Stimulated activated CD8-positive, alpha-beta memory T cell treated with anti-CD3 and anti-CD28 coated beads, Interleukin-12 subunit alpha, Interleukin-12 subunit beta, amount 100 ng/mL, for 4 hours (primary cell): ENCODE data around the gene ILDR1.

ENCODE experiments used
- DNase-seq: peaks from one replicate; pipeline ENCODE4 v3.0.0-alpha.2; 2020; ENCODE audit warnings: low read depth

ILDR1 gene

GRCh38 chr3:122014741-122015140 lies 7.3 kb downstream of the ILDR1 start:
- no peak for DNase-seq

DNA sequence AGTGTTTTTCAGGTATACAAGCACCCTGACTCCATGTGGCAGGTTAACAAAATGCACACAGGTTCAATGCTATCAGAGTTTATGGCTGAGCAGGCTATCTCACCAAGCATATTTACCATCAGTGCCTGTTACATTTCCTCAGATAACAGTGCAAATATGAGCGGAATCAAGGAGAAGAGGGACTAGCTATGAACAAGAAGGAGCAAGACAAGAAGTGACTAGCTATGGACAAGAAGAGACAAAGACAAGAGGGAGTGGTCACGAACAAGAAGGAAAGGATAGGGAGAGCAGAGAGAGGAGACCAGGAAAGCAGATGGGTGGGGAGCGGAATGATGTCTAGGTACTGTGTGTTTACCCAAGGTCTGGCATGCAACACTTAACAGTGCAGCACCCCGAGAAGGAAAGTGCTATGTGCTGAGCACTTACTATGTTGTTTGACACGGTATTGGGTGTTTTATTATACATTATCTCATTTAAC lies 8.6 kb downstream of the ILDR1 start:
- DNase-seq = no peak

- no peak for DNase-seq
Observed at GRCh38 chr3:122012821-122013220, 9.2 kb downstream of the ILDR1 start.

DNA sequence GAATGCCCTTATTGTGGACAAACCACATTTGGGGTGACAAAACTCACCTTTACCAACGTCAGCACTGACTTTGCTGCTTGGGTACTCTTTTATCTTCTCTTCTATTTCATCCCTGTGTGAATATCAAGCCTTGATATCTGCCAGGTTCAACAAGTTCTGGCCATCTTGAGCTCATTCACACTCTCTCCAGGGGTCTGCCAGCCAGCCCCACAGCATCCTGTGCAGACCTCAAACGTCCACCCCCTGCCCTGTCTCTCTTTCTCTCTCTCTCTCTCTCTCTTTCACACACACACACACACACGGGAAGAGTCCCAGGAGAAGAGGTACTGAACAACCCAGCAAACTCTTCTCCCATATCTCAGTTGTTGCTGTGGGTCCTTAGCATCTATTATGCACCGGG lies 10.7 kb downstream of the ILDR1 start:
- DNase-seq = no peak

GRCh38 chr3:122010506-122010905 lies 11.5 kb downstream of the ILDR1 start:
- no peak for DNase-seq

DNA sequence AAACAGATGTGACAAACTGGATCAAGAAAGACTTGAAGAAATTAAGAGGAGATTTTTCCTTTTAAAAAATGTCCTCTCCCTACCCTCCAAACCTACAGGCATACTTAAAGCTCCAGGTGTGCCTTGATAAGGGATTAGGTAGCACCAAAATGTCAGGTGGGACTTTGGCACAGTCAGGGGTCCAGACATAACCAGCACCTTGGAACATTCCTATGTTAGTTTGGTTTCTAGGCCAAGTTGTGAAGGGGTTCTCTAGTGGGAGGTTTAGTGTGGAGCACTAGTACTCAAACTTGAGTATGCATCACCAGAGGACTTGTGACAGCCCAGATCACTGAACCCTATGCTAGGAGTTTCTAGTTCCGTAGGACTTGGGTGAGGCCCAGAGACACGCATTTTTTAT lies 13.9 kb downstream of the ILDR1 start:
- no peak for DNase-seq

GRCh38 chr3:122006267-122006666 lies 15.8 kb downstream of the ILDR1 start:
- no peak for DNase-seq

DNA sequence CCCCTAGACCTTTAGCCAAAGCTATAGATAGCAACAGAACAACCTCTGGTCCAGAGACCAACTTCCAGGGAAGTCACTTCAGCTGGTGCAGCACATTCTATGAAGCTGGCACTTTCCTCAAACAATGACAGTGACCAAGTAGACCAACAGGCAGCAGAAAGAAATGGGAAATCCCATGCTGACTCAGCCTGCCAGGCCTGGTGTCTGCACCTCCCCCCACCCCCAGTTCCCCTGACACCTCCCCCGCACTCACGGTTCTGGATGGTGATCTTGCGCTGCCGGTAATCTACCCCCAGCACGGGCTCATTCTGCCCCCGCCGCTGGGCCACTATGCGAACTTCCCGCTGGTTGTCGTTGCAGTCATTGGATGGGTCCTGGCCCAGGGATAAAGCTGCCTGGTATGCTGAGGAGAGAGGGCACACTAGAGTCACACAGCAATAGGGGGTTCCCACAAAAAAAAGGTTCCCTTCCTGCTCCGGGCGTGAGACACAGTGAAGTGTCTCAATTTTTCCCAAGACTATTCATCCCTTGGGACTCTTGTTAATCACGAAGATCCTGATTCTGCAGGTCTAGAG lies 17.0 kb downstream of the ILDR1 start:
- DNase-seq = no peak

- no peak for DNase-seq
Observed at GRCh38 chr3:122004107-122004506, 17.9 kb downstream of the ILDR1 start.

DNA sequence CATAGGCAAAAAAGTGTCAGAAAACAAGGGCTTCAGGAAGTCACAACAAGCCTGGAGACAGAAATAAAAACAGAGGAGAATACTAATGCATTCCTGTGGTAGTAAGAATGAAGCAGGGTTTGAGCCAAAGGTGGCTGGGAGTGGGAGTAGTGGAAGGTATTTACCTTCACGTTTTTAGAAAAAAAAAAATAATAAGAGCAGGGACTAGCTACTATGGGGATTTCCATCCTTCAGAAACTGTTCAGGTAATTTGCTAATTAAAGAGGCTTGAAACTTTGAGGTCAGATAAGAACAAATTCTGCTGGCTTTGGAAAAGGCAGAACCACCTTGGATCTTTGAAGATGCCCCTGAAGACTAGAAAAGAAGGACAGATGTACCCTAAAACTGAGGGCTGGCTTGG lies 18.4 kb downstream of the ILDR1 start:
- DNase-seq = no peak

- no peak for DNase-seq
Observed at GRCh38 chr3:122003112-122003511, 18.9 kb downstream of the ILDR1 start.

- DNase-seq = no peak
Observed at GRCh38 chr3:122002611-122003010, 19.4 kb downstream of the ILDR1 start.

DNA sequence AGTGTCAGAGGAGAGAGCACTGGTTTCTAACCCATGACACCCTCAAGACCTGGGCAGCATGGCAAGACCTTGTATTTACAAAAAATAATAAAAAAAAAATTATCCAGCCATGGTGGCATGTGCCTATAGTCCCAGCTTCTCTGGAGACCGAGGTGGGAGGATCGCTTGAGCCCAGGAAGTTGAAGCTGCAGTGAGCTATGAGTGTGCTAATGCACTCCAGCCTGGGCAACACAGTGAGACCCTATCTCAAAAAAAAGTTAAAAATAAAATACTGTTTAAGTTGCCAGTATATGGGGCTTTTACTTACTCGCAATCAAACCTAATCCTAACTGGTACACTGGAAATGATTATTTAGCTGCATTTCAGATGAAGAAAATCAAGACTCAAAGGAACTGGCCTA lies 20.2 kb downstream of the ILDR1 start:
- DNase-seq = no peak

DNA sequence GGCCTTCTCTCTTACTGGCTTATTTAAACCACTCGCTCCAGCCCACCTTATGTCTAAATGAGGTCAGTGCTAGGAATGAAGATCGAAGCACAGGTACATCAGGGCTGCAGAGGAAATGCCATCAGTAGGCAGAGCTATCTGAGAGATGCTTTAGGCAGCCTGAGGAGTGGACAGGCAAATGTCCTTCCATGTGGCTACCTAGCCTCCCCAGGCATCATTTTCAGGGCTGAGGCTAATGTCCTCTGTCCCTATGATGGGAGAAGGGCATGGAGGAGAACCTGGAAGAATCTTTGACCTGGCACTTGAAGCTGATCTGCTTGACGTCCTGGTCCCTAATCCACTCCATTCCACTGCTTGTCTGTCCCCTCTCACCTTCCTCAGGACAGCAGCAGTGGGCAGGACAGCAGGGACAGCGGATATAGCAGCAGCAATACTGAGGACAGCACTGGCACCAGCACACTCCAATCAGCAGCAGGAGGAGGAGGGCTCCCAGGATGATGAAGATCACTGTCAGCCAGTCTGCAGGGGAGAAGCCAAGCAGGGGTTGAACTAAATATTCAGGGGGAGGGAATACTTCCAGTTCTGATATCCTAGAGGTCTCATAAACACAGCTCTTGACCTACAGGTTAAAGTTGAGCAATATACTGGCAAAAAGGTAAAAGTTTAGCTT lies 21.0 kb downstream of the ILDR1 start:
- no peak for DNase-seq

- no peak for DNase-seq
Observed at GRCh38 chr3:121999931-122000330, 22.1 kb downstream of the ILDR1 start.

- no peak for DNase-seq
Observed at GRCh38 chr3:121998611-121999473, 23.2 kb downstream of the ILDR1 start.

GRCh38 chr3:121998030-121998580 lies 23.9 kb downstream of the ILDR1 start:
- no peak for DNase-seq

DNA sequence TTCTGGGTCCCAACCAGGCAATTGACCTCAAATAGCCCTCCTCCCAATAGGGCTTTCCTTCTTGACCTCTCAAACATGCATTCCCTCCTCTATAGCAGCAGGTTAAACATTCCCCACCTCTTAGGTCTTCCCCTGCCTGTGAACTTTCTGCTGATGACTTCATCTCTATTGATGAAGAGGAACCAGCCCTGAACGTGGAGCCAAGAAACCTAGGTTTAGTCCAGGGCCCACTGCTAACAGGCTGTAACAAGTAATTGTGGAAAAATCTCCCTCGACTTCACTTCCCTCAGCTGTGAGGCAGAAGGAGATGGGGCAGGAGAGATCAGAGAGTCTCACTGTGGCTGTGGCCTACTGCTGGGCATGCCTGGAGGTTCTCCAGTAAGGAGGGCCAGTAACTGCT lies 24.7 kb downstream of the ILDR1 start:
- no peak for DNase-seq

- no peak for DNase-seq
Observed at GRCh38 chr3:121996441-121996840, 25.6 kb downstream of the ILDR1 start.

GRCh38 chr3:121995161-121996137 lies 26.6 kb downstream of the ILDR1 start:
- DNase-seq = no peak

- DNase-seq = no peak
Observed at GRCh38 chr3:121994551-121994950, 27.5 kb downstream of the ILDR1 start.
